CD1c-positive myeloid dendritic cell (primary cell): ENCODE results near the gene DNAJC6.

Experiments
- DNase-seq: peaks from one replicate; pipeline ENCODE4 v3.0.0-alpha.2; 2016; ENCODE audit errors: extremely low spot score

The DNAJC6 gene

GRCh38 chr1:65292861-65293593 lies 16.3 kb upstream of the DNAJC6 start:
- DNase-seq, result no peak

DNA sequence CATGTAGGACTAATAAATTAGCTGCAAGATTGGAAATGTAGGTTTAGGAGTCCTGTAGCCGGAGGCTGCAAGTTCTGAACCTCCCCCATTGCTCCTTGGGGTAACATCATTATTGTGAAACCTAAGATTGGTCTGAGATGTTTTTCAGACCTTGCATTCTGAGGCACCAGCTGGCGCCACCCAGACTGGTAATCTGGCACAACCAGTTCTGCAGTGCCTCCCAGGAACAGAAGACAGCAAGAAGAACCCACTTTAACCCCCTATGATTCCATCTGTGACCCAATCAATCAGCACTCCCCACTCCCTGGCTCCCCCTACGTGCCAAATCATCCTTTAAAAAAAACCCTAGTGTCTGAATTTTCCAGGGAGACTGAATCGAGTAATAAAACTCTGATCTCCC lies 11.6 kb upstream of the DNAJC6 start:
- DNase-seq, result no peak

DNA sequence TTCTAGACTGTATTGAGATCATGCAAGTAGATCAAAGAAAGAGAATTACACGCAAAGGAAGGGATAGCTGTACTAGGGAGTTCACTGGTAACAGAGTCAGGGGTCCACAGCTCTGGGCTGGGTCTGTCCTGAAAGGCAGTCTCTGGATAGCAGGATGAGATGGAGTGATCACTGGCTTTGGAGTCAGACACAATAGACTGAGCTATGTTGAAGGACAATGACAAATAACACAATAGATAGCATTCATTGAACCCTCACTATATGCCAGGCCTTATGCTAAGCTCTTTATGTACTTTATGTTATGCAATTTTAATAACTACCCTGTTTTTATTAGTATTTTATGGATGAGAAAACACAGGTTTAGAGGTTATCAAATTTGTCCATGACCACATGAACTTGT lies 10.0 kb upstream of the DNAJC6 start:
- no peak for DNase-seq

- no peak for DNase-seq
Measured at GRCh38 chr1:65308781-65309303, 501 bp upstream of the DNAJC6 start.

DNA sequence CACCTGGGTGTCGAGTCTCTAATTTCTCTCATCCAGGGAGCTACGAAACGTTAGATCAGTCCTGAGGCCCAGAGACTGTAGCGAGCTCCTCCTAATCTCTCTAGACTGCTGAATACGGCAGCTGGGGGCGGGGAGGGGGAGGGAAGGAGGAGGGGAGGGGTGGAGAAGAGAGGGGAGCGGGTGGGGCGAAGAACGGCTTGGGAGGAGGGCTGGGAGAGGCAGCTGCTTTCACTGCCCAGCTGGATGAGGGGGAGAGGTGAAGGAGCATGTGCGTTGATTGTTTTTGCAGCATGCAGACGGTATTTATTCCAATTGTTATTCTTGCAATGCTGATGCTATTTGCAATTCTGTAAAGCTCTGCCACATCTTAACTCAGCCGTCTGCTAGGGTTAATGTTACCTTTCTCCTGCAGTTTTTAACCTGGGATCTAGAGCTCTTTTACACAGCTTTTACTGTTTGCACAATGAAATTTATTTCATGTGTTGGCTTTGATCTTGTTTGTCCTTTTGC lies 790 bp downstream of the DNAJC6 start:
- no peak for DNase-seq

- no peak for DNase-seq
Measured at GRCh38 chr1:65311760-65312159, 2.4 kb downstream of the DNAJC6 start.

DNA sequence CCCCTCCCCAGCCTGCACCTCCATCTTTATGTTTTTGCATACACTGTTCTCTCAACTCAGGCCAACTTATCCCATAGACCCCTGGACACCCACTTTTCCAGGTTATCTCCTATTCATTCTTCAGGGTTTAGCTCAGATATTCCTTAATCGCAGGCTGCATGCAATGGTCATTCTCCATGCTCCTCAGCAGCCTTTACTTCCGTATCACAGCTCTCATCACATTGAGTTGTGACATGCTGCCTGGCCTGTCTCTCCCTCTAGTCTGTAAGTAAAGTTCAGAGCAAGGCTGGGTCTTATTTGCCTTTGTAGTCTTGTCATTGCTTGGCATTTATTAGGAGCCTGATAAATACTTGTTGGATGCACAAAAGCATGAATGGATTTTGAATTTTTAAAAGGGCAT lies 6.9 kb downstream of the DNAJC6 start:
- no peak for DNase-seq

- no peak for DNase-seq
Measured at GRCh38 chr1:65317866-65318653, 8.7 kb downstream of the DNAJC6 start.

GRCh38 chr1:65319141-65319540 lies 9.8 kb downstream of the DNAJC6 start:
- DNase-seq, result no peak

DNA sequence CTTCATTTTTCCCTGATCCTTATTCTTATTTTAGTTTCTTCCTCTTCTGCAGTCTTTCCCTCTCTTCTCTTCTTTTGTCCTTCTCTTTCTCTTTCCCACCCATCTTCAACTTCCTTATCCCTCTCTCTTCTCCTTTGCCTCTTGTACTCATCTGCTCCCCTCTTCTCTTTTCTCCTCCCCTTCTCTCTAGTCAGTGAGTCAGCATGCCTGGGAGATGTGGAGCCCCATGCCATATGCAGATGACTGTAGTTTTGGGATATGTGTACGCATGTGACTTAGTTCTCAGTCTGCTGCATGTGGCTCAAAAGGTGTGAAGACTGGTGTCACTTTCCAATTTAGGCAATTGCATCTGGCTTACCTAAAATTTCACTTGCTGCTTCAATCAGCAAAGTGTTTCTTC lies 10.4 kb downstream of the DNAJC6 start:
- DNase-seq, result no peak

- DNase-seq, result no peak
Measured at GRCh38 chr1:65321879-65322278, 12.5 kb downstream of the DNAJC6 start.

GRCh38 chr1:65323246-65323645 lies 13.9 kb downstream of the DNAJC6 start:
- DNase-seq, result no peak

DNA sequence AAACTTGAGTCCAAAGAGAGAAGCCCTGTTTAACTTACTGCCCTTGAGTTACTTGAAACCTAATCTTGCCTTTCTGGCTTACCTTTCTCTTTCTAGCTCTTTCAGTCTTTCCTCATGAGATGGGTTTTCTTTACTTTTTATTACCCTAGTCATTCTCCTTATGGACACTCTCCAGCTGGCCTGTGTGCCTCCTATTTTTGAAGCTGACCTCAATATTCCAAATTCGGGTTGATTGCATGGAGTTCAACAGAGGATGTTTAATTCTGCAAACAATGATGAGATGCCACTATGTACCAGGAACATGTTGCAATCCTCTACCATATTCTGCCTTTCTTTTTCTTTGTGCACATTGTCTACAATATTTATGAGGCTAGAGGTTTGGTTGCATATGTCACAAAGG lies 20.7 kb downstream of the DNAJC6 start:
- DNase-seq, result no peak

DNA sequence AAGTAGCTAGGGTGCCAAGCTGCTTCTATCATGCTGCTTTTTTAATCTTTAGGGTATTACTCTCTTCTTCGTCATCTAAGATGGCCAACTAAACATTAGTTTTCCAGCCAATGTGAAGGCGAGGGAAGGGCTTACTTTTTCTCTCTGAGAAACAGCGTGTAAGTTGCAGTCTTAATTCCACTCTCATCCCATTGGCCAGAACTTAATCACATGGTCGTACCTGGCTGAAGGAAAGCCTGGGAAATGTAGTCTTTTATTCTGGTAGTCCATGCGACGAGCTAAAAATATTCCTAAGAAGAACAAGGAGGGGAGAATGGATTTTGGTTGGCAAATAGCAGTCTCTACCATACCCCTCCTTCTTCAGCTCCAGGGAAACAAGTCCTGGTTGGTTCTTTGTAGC lies 21.5 kb downstream of the DNAJC6 start:
- DNase-seq, result no peak

DNA sequence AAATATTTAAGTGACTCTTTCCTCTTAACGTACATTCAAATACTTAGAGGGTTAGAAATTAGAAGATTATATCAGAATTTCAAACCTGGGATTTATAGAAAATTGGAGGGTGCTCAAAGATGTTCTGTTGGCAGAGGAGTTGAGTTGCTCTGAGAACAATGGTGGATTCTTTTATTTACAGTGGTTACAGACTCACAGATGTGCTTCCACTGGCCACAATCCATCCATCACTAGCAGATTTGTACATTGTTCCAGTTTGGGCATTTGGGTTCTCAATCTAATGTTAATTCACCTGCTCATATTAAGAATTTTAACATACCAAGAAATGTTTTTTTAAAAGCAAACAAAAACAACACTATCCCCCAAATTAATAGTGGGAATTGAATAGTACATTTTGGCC lies 23.5 kb downstream of the DNAJC6 start:
- no peak for DNase-seq

DNA sequence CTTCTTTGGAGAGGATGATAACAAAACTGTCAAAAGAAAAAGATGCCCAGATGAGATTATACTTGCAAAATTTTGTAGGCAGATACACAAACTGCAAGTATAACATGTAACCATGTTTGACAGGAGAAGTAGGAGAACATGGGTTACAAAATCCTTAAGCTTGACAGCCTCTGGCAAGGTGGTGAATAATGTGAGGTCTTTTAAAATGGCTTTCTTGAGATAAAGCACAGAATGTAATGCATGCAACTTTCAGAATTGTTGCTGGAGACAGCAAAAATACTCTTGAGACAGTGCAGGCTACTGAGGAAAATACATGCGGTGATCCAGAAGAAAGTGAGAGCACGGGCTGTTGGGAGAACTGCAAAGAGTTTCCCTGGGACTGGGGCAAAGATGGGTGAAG lies 24.7 kb downstream of the DNAJC6 start:
- no peak for DNase-seq

GRCh38 chr1:65339866-65340468 lies 30.6 kb downstream of the DNAJC6 start:
- no peak for DNase-seq

GRCh38 chr1:65341381-65341780 lies 32.0 kb downstream of the DNAJC6 start:
- no peak for DNase-seq

GRCh38 chr1:65343286-65343685 lies 33.9 kb downstream of the DNAJC6 start:
- DNase-seq, result no peak

DNA sequence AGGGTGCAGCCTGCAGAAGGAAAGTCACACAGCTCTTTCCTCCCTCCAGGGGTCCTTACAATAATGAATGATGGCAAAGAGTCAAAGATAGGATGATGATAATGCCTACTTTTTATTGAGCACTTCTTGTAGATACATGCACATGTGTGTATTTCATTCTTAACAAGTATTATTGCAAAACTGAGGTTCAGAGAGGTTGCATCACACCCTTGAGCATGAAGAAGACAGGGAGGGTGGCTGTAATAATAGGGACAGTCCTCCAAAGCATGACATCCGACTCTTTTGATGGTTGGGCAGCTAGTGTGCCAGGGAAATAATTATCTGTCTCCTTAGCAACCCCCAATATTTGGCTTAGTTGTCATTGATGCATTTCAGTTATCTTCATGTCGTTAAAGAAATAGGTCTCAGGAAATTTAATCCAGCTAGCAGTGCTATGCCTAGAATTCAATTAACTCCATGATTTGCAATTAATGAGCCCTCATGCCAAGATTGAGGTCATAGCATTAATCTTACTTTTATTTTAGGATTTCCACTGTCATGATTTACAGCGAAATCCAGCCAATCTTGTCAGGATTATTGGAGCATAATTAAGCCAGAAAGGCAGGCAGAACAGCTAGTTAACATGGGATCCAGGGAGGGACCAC lies 35.0 kb downstream of the DNAJC6 start:
- no peak for DNase-seq

GRCh38 chr1:65346190-65346589 lies 36.8 kb downstream of the DNAJC6 start:
- DNase-seq, result no peak
